Islet precursor cell (in vitro differentiated cells): ENCODE measurements around the gene SDF4.

Experiments used
- DNase-seq: peaks from one replicate; pipeline ENCODE4 v3.0.0-alpha.2; 2018

Gene SDF4

DNA sequence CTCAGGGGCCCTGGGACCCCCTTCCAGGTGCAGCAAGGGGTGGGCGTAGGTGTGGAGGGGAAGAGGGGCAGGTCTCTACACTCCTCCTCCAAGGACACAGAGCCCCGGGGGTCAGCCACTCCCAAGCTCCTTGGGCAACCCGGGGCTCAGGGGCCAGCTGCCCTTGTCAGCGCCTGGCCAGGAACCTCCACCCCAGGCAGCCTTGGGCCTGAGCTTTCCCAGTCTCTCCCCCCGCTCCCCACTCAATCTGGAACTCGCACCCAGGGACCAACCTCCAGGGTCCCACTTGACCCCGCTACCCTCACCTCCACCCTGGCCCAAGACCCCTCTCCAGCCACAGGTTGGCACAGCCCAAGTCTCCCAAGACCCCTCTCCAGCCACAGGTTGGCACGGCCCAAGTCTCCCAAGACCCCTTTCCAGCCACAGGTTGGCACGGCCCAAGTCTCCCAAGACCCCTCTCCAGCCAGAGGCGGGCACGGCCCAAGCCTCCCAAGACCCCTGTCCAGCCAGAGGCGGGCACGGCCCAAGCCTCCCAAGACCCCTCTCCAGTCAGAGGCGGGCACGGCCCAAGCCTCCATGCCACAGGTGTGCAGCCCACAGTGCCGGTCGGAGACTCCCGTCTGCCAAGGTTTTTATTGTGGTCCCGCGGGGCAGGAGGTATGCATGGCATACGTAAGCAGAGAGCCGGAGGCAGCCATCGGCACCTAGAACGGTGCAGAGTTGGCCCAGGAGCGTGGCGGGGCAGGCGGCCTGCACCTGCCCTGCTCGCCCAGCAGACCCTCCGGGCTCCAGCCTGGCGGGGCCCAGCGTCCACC is 20.9 kb downstream of the SDF4 start:
- DNase-seq: no peak

DNA sequence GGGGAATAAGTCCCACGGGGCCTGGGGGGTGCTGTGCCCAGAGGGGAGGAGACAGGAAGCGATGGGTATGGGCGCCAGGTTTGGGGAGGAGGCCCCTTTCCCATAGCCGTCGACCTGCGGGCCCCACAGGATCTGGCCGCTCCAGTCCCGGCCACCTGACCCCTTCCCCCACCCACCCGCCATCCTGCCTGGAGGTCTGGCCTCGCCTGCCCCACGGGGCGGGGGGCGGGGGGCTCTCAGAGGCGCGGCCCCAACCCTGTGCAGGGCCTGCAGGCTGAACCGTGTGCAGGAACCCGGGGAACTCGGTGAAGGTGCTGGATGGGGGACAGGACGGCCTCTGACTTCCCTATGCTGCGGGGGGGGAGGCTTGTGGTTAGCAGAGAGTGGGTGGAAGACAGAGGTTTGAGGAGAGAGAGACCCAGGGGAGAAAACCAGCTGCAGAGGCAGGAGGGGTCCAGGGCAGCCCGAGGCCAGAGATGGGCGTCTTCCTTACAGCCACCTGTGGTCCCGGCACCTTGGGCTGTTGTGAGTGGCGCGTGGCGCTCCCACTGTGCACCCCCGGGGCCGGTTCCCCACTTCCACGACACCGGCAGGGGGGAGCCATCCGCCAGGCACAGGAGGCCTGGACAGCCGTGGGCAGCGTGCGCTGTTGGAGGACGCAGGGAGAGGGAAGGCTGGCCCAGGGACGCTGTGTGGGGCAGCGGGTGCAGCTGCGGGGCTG is 22.9 kb downstream of the SDF4 start:
- DNase-seq: no peak

- no peak for DNase-seq
These were observed 24.3 kb downstream of the SDF4 start for GRCh38 chr1:1207571-1207892.

- DNase-seq: no peak
These were observed 24.8 kb downstream of the SDF4 start for GRCh38 chr1:1206966-1207531.

GRCh38 chr1:1206376-1206965 is 25.3 kb downstream of the SDF4 start, which contains the start of gene TNFRSF18:
Gene TNFRSF18, minus strand, starts transcription at chr1:1206592. Its CDS starts 21 bp downstream, at chr1:1206571.
- peak; percentile 74 for DNase-seq

DNA sequence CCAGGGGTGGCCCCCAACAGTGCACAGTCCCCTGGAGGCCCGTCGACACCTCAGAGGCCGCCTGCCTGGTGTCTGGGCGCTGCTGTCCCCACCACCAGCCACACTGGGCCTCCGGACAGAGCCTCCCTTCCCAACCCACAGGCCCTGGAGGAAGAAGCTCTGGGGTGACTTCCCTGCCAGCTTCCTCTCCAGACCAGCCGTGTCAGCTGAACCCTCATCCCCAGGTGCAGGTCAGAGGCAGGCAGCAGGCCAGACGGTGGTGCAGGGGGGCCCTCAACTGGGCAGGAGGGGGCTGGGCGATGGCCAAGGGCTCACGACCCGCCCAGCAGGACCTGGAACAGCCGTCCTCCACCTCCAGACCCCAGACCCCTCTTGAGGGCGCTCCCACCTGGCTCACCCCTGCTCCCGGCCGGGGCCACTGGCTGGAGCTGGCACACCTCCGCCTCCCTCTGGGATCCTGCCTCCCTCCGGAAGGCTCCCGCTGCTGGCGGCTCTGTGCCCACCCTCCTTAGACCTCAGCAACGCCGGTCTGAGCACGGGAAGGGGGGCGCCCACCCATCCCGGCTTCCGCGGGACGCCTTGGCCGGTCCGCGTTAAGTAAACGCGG is 25.9 kb downstream of the SDF4 start:
- no peak for DNase-seq

GRCh38 chr1:1204998-1205768 is 26.6 kb downstream of the SDF4 start:
- no peak for DNase-seq

- DNase-seq: no peak
These were observed 27.3 kb downstream of the SDF4 start for GRCh38 chr1:1204425-1204920.

- DNase-seq: no peak
These were observed 28.0 kb downstream of the SDF4 start for GRCh38 chr1:1203561-1204424.

- no peak for DNase-seq
These were observed 28.8 kb downstream of the SDF4 start for GRCh38 chr1:1202831-1203560.

DNA sequence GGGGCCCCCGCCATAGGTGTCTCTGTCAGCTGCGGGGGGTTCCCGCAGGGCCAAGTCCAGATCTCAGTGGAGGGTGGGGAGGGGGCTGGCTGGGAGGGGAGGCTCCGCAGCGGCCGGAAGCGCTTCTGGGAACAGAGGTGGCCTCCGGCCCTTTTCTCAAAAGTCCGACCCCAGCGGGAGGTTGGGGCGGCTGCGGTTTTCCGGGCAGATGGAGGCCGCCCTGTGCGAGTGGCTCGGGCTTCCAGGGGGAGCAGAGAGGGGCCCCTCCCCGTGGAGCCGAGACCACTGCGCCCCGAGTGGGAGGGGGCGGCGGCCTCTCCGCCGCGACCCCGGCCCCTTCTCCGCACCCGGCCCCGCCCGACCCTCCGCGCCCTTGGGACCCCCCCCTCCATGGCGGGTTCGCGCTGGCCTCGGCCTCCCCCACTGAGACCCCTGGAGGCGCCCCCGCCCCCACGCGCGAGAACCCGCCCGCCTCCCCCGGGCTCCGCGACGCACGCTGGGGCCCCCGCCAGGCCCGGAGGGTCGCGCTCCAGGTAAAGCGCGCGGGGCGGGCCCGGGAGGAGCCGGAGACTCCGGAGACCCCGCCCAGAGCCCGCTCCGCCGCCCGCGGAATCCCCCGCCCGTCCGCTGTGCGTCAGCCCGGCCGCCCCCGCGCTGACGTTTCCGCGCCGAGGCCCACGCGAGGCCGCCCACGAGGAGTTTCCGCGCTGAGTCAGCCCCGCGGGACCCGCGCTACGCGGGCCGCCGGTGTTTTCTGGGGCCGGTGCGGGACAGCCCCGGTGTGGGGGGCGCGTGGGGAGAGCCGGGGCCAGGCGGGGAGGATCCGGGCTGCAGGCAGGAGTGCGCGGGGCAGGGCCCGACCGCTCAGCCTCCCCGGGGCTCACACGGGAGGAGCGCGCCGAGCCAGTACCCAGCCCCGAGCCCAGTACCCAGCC is 30.7 kb downstream of the SDF4 start:
- no peak for DNase-seq

GRCh38 chr1:1199961-1200875 is 31.6 kb downstream of the SDF4 start:
- DNase-seq: no peak

DNA sequence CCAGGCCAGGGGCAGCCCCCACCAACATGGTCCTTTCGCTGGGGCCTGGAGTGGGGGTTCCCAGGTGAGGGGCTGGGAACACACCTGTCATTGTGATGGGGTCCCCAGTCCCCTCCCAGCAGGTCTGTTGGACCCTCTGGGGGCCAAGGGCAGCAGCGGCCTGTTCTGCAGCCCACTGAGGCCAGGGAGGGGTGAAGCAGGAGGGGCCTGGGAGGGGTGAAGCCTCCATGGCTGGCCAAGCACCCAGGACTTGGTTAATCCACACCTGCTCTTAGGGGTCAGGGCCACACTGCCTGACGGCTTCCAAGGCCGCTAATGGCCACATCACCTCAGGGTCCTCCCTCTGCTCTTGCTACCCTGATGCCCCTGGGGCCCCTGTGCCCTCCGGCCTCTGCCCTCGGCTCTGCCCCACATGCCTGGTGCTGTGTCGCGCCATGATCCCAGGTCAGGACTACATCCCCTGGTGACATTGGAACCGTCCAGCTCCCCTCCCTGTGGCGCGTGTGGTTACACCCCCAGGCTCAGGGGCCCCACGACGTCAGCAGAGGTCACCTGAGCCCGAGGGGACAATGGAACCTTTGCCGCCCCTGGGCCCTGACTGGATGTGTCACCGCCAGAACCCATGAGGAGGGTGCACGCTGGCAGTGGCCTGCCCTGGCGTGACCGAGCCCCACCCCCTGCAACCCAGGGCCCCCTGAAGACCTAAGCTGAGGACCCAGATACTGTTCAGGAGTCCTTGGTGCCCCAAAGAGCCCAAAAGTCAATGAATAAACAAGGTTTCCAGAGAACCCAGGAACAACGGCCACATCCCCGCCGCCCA is 32.5 kb downstream of the SDF4 start:
- DNase-seq: no peak

- DNase-seq: no peak
These were observed 33.2 kb downstream of the SDF4 start for GRCh38 chr1:1198423-1199140.

- no peak for DNase-seq
These were observed 34.0 kb downstream of the SDF4 start for GRCh38 chr1:1197551-1198422.

GRCh38 chr1:1197188-1197500 is 34.7 kb downstream of the SDF4 start:
- no peak for DNase-seq
